ENCODE measurements around the gene ORC6.

Gene ORC6

DNA sequence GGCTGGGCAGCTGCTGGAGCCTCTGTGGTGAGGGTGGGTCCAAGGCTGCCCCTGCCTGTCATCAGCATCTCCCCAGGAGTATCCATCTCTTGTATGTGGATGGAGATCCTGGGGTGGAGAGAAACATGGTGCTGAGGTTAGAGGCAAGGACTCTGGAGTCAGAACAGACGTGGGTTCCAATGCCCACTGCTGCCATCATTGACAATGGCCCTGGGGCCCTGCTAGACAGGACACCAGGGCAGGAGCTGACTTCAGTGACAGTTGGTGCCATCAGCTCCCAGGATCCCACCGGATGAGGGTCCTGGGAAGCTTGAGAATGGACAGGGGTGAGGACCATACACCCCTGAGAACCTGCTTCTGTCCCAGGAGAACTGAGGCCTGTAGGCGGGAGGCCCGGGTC is 43.1 kb downstream of the ORC6 start:
- no peak for DNase-seq

DNA sequence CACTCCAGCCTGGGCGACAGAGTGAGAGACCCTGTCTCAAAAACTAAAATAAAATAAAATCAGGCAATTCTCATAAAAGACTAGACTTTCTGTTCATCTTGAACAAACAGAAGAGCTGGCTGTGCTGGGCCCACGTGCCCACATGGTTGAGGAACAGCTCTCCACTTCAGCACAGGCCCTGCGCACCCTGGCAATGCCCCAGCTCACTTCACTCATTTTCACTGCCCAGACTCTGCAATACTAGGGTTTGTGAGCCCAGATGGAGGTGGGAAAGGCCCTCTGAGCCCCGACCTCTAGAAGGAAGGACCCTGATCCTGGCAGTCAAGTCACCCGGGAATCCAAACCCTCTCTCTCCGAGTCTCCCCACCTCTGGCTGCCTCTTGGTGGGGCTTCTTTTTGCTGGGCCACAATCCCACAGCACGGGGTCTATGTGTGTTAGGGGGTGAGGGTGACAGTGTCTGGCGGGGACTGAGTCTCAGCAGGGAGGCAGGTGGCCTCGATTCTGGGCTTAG is 43.9 kb downstream of the ORC6 start:
- no peak for DNase-seq

DNA sequence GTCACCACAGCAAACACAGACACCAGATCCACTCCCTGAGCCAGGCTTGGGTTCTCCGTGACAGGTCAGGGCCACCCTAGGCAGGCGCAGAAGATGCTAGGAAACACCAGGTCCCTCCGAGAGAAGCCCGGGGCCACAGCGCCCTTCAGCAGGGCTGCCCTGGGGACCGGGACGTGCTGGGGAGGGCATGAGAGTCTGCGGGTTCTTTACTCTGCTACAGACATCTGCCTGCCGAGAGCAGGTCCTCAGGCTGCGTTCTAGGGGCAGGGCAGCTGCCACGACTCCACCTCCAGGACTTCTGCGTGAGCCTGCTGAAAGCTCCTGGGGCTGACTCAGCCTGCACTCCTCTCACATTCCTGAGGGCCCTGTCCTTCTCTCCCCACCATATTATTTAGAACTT is 47.2 kb downstream of the ORC6 start:
- DNase-seq: no peak

DNA sequence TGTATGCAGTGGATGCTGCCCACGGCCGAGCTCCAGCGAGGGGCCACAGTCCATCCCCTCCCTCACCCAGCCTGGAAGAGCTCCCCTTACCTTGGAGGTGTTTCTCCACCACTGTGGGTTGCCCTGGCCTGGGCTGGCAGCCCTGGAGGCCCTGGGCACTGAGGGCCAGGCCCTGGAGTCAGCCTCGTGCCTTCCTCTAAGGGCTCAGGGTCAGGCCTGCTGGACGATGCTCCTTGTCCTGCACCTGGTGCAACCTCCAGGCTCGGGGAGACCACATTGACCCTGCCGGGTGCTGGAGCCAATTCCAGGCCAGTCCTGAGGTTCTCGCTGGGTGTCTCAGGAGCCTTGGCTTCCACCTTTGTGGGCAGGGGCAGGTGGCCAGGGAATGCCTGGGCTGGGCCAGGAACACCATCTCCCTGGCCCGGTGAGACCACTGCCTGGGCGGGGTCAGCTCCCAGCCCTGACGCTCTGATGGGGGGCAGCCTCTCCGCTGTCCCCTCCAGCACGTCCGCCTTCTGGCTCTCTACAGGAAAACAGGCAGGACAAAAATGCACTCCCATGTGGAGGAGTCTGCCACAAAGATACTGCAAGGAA is 48.3 kb downstream of the ORC6 start:
- no peak for DNase-seq

DNA sequence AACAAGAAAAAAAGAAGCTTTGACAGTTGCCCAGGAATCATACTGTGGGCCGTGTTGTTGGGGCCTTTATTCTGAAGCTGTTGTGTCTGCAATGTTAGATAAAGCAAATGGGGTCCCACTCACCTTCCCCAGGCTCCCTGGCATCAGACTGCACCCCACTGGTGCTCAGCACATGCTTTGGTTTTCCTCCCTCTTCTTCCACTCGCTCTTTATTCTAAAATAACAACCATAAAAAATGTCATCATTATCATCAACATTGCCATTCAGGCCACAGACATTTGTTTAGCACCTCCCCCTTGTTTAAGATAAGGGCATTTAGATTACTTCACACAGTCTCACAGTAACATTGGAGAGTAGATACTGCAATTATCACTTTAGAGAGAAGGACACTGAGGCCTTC is 50.5 kb downstream of the ORC6 start:
- no peak for DNase-seq

DNA sequence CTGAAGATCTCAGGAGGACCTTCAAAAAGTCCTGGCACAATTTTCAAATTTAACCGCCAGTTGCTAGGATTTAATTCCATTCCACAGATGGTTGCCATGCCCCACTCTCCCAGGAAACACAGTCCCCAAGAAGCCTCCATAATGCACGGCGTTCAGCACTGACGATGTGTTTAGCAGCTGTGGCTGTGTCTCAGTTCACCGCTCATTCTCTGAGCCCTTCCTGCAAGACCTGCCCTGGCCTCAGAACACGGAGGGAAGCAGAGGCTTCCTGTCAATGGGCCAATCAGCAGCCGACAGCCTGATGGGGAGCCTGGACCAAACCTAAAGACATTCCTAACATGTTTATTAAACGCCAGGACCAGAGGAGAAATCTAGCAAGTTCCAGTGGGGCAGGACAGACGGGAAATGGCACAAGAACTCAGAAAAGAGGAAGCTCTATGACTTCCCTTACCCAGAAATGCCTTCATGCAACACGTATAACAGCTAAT is 53.8 kb downstream of the ORC6 start:
- no peak for DNase-seq

DNA sequence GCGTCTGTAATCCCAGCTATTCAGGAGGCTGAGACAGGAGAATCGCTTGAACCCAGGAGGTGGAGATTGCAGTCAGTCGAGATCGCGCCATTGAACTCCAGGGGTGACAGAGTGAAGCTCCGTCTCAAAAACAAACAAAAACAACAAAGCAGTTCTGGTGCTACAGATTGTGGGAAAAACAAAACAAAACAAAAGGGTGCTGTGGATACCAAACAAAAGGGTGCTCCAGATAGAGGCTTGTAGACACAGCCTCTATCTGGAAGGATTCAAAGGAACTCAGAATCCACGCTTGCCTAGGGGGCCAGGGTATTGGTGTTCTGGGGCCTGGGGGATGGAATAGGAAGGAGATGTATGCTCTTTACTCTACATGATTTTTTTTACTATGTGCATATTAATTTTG is 56.2 kb downstream of the ORC6 start:
- DNase-seq: peak; percentile 39

DNA sequence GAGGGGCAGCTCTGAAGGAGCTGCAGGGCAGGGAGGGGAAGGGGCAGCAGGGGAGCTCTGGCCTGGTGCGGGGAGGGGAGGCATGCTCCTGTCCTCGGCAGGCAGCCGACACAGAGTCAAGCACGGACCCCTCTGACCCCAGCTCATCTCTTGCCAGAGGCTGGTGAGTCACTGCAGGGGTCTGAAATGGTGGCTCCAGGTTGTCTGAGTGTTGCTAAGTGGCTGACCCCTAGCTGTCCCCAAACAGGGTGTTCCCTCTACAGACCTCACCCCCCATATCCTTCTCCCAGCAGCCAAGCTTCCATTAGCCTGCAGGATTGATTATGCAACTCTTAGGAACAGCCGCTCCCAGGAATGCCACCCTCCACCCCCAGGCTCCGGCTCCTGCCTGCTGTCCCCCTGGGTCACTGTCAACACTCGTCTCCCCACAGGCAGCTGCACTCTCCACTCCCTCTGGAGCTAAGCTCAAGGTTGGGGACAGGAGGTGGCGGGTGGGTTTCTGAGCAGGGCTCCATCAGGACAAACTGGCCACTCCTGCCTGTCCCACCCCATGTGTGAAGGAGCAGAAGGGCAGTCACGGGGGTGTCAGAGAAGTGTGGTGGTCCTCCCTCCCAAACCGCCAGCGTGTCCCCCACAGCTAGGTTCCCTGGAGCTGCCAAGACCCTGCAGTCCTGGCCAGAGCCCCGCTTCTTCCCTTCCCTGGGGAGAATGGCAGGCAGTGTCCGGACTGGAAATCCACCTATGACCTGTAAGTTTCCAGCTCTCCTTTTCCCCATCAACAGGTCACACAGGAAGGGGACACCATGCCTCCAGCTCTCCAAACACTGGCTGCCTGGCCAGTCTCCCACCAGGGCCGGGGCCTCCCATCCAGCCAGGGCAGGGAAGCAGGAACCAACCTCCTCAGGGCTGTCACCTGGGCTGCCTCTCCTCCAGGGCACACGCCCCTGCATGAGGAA is 57.6 kb downstream of the ORC6 start:
- DNase-seq: no peak

All from DMS153 (cell line).